WTC11 (cell line): ENCODE results near the gene PMFBP1. TPM values are rescaled to one million over a fixed set of nuclear protein-coding genes. Genes with fewer than 3 reads are reported as not detected.

Experiments
- ATAC-seq: fragments of 200-7000 bp; cut with Tn5 transposase; 2 replicates; pipeline ENCODE4 v1.10.0; 2021; ENCODE audit warnings: mild to moderate bottlenecking, moderate library complexity
- CTCF ChIA-PET: fragments of 300-600 bp; sonication (Branson Sonifier 250); formaldehyde crosslinking; loops from one replicate; lab custom pipeline; 2021; ENCODE audit warnings: antibody characterized with exemption; lab: Charles Lee
- POLR2A ChIA-PET: fragments of 350-600 bp; sonication (Branson Sonifier 250); formaldehyde crosslinking; loops from one replicate; lab custom pipeline; 2021; ENCODE audit warnings: antibody characterized with exemption; lab: Charles Lee
- DNase-seq: peaks from one replicate; pipeline ENCODE4 v3.0.0; 2021; ENCODE audit warnings: low spot score
- H3K27ac Mint-ChIP-seq: 2 replicates; pipeline ENCODE4 v1.8.0; 2021; ENCODE audit warnings: mixed read lengths
- H3K27me3 Mint-ChIP-seq: 2 replicates; pipeline ENCODE4 v1.8.0; 2021; ENCODE audit warnings: low read depth, mild to moderate bottlenecking, moderate library complexity, mixed read lengths
- H3K36me3 Mint-ChIP-seq: 2 replicates; pipeline ENCODE4 v1.8.0; 2021; ENCODE audit warnings: mixed read lengths
- H3K4me1 Mint-ChIP-seq: 2 replicates; pipeline ENCODE4 v1.8.0; 2022; ENCODE audit warnings: mixed read lengths
- H3K4me3 Mint-ChIP-seq: 2 replicates; pipeline ENCODE4 v1.8.0; 2021; ENCODE audit warnings: mild to moderate bottlenecking, moderate library complexity, mixed read lengths
- H3K9me3 Mint-ChIP-seq: 2 replicates; pipeline ENCODE4 v1.8.0; 2021; ENCODE audit warnings: mixed read lengths
- FOXK1 ChIP-seq: sonication (generic); formaldehyde crosslinking; IDR thresholded peaks from 2 replicates; pipeline ENCODE4 v1.8.0; 2022; ENCODE audit warnings: mild to moderate bottlenecking, moderate library complexity, missing genetic modification reagents
- IRF2 ChIP-seq: sonication (generic); formaldehyde crosslinking; IDR thresholded peaks from 2 replicates; pipeline ENCODE4 v1.8.0; 2022; ENCODE audit warnings: low read depth, missing genetic modification reagents, borderline replicate concordance
- JAZF1 ChIP-seq: fragments of 250-450 bp; sonication (Bioruptor Pico); IDR thresholded peaks from 2 replicates; pipeline ENCODE4 v1.9.0; 2021; ENCODE audit warnings: moderate library complexity, mild to moderate bottlenecking, inconsistent platforms
- NFE2L1 ChIP-seq: sonication (generic); formaldehyde crosslinking; IDR thresholded peaks from 2 replicates; pipeline ENCODE4 v1.8.1; 2023; ENCODE audit warnings: missing genetic modification reagents
- NR1H2 ChIP-seq: sonication (generic); formaldehyde crosslinking; IDR thresholded peaks from 2 replicates; pipeline ENCODE4 v1.9.0; 2021; ENCODE audit warnings: mild to moderate bottlenecking, moderate library complexity, missing genetic modification reagents
- NR3C1 ChIP-seq: sonication (generic); formaldehyde crosslinking; conservative IDR thresholded peaks from 2 replicates; pipeline ENCODE4 v1.8.1; 2023; ENCODE audit warnings: low read depth, mild to moderate bottlenecking, missing genetic modification reagents
- PRRX2 ChIP-seq: fragments of 250-450 bp; sonication (Bioruptor Pico); IDR thresholded peaks from 2 replicates; pipeline ENCODE4 v1.8.0; 2021; ENCODE audit warnings: mild to moderate bottlenecking
- SMAD4 ChIP-seq: sonication (generic); formaldehyde crosslinking; IDR thresholded peaks from 2 replicates; pipeline ENCODE4 v1.8.0; 2022; ENCODE audit warnings: mild to moderate bottlenecking, missing genetic modification reagents
- SOX15 ChIP-seq: fragments of 250-450 bp; sonication (Bioruptor Pico); IDR thresholded peaks from 2 replicates; pipeline ENCODE4 v1.9.0; 2021; ENCODE audit warnings: mild to moderate bottlenecking
- ZNF232 ChIP-seq: sonication (generic); formaldehyde crosslinking; IDR thresholded peaks from 2 replicates; pipeline ENCODE4 v1.8.0; 2022; ENCODE audit warnings: mild to moderate bottlenecking, missing genetic modification reagents
- ZNF317 ChIP-seq: sonication (generic); formaldehyde crosslinking; IDR thresholded peaks from 2 replicates; pipeline ENCODE4 v1.8.1; 2023; ENCODE audit warnings: low read depth, mild to moderate bottlenecking, moderate library complexity, missing genetic modification reagents, borderline replicate concordance
- ZNF671 ChIP-seq: fragments of 250-450 bp; sonication (Bioruptor Pico); IDR thresholded peaks from 2 replicates; pipeline ENCODE4 v1.8.0; 2021; ENCODE audit warnings: mild to moderate bottlenecking
- total RNA-seq: library from RNA; stranded (reverse); gene quantifications from 3 replicates; pipeline ENCODE4 v1.2.3, GENCODE V29; 2021
- TF ChIP-seq, protein P1 (sequence below): sonication (generic); formaldehyde crosslinking; IDR thresholded peaks from 2 replicates; pipeline ENCODE4 v1.8.0; 2022; ENCODE audit warnings: mild to moderate bottlenecking, missing genetic modification reagents
- TF ChIP-seq, protein P2 (sequence below): fragments of 200-600 bp; IDR thresholded peaks from 2 replicates; pipeline ENCODE4 v1.8.0; 2022; ENCODE audit warnings: antibody characterized with exemption
- TF ChIP-seq, protein P3 (sequence below): sonication (generic); formaldehyde crosslinking; IDR thresholded peaks from 2 replicates; pipeline ENCODE4 v1.8.0; 2023; ENCODE audit warnings: missing genetic modification reagents
- TF ChIP-seq, protein P4 (sequence below): sonication (generic); formaldehyde crosslinking; IDR thresholded peaks from 2 replicates; pipeline ENCODE4 v1.8.0; 2022; ENCODE audit warnings: missing genetic modification reagents
- TF ChIP-seq, protein P5 (sequence below): sonication (generic); formaldehyde crosslinking; IDR thresholded peaks from 2 replicates; pipeline ENCODE4 v1.8.1; 2023; ENCODE audit warnings: mild to moderate bottlenecking, missing genetic modification reagents, moderate library complexity
- TF ChIP-seq, protein P6 (sequence below): sonication (generic); formaldehyde crosslinking; IDR thresholded peaks from 2 replicates; pipeline ENCODE4 v1.8.0; 2022; ENCODE audit warnings: mild to moderate bottlenecking, missing genetic modification reagents

Gene PMFBP1
- total RNA-seq, 1 experiment from 2014 or later: 1.9 TPM

DNA sequence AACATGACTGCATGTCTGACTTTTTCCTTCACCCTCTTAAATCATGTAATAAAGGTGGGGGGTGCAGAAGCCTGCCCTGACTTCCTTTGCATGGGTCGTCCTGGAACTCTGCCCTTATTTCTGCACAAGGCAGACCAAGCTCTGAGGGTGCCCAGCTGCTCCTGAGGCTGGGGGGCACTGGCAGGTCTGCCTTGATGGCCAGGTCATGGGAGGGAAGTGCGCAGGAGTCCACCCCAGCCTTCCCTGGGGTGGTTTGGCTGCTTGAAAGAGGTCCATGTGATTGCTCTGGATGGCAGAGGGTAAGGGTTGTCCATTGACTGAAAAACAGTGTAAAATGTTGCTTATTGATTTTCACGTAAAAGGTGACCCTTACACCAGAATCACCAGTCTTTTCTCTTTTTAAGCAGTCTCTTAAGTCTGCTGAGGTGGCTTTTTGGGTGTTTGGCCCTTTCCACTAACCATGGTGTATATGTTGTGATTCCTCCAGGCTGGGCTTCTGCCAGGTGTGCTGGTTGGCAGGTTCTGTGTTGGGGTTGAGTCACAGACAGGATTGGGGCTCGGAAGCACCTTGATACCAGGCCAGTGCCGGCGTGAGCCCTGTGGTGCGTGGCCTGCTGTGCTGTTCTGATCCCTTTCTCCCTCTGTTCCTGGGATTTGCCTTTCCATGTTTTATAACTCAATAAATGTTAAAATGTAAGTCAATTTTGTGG, 58.9 kb downstream of the PMFBP1 start:
- no peak overlapping the region for H3K27ac Mint-ChIP-seq
- TF ChIP-seq, protein P1, sequence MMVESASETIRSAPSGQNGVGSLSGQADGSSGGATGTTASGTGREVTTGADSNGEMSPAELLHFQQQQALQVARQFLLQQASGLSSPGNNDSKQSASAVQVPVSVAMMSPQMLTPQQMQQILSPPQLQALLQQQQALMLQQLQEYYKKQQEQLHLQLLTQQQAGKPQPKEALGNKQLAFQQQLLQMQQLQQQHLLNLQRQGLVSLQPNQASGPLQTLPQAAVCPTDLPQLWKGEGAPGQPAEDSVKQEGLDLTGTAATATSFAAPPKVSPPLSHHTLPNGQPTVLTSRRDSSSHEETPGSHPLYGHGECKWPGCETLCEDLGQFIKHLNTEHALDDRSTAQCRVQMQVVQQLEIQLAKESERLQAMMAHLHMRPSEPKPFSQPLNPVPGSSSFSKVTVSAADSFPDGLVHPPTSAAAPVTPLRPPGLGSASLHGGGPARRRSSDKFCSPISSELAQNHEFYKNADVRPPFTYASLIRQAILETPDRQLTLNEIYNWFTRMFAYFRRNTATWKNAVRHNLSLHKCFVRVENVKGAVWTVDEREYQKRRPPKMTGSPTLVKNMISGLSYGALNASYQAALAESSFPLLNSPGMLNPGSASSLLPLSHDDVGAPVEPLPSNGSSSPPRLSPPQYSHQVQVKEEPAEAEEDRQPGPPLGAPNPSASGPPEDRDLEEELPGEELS (CRISPR knock-in tag): no peak
- TF ChIP-seq, protein P2, sequence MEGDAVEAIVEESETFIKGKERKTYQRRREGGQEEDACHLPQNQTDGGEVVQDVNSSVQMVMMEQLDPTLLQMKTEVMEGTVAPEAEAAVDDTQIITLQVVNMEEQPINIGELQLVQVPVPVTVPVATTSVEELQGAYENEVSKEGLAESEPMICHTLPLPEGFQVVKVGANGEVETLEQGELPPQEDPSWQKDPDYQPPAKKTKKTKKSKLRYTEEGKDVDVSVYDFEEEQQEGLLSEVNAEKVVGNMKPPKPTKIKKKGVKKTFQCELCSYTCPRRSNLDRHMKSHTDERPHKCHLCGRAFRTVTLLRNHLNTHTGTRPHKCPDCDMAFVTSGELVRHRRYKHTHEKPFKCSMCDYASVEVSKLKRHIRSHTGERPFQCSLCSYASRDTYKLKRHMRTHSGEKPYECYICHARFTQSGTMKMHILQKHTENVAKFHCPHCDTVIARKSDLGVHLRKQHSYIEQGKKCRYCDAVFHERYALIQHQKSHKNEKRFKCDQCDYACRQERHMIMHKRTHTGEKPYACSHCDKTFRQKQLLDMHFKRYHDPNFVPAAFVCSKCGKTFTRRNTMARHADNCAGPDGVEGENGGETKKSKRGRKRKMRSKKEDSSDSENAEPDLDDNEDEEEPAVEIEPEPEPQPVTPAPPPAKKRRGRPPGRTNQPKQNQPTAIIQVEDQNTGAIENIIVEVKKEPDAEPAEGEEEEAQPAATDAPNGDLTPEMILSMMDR: no peak
- TF ChIP-seq SOX15 (CRISPR knock-in tag) (no peak), NR1H2 (CRISPR knock-in tag) (no peak), NFE2L1 (CRISPR knock-in tag) (no peak), JAZF1 (CRISPR knock-in tag) (no peak), NR3C1 (CRISPR knock-in tag) (no peak), FOXK1 (CRISPR knock-in tag) (no peak), SMAD4 (CRISPR knock-in tag) (no peak), ZNF232 (CRISPR knock-in tag) (no peak), ZNF671 (no peak), PRRX2 (CRISPR knock-in tag) (no peak), ZNF317 (no peak)
- TF ChIP-seq, protein P3, sequence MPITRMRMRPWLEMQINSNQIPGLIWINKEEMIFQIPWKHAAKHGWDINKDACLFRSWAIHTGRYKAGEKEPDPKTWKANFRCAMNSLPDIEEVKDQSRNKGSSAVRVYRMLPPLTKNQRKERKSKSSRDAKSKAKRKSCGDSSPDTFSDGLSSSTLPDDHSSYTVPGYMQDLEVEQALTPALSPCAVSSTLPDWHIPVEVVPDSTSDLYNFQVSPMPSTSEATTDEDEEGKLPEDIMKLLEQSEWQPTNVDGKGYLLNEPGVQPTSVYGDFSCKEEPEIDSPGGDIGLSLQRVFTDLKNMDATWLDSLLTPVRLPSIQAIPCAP (CRISPR knock-in tag): no peak
- TF ChIP-seq, protein P4, sequence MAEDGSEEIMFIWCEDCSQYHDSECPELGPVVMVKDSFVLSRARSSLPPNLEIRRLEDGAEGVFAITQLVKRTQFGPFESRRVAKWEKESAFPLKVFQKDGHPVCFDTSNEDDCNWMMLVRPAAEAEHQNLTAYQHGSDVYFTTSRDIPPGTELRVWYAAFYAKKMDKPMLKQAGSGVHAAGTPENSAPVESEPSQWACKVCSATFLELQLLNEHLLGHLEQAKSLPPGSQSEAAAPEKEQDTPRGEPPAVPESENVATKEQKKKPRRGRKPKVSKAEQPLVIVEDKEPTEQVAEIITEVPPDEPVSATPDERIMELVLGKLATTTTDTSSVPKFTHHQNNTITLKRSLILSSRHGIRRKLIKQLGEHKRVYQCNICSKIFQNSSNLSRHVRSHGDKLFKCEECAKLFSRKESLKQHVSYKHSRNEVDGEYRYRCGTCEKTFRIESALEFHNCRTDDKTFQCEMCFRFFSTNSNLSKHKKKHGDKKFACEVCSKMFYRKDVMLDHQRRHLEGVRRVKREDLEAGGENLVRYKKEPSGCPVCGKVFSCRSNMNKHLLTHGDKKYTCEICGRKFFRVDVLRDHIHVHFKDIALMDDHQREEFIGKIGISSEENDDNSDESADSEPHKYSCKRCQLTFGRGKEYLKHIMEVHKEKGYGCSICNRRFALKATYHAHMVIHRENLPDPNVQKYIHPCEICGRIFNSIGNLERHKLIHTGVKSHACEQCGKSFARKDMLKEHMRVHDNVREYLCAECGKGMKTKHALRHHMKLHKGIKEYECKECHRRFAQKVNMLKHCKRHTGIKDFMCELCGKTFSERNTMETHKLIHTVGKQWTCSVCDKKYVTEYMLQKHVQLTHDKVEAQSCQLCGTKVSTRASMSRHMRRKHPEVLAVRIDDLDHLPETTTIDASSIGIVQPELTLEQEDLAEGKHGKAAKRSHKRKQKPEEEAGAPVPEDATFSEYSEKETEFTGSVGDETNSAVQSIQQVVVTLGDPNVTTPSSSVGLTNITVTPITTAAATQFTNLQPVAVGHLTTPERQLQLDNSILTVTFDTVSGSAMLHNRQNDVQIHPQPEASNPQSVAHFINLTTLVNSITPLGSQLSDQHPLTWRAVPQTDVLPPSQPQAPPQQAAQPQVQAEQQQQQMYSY (CRISPR knock-in tag): no peak
- TF ChIP-seq, protein P5, sequence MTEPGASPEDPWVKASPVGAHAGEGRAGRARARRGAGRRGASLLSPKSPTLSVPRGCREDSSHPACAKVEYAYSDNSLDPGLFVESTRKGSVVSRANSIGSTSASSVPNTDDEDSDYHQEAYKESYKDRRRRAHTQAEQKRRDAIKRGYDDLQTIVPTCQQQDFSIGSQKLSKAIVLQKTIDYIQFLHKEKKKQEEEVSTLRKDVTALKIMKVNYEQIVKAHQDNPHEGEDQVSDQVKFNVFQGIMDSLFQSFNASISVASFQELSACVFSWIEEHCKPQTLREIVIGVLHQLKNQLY (CRISPR knock-in tag): no peak
- TF ChIP-seq, protein P6, sequence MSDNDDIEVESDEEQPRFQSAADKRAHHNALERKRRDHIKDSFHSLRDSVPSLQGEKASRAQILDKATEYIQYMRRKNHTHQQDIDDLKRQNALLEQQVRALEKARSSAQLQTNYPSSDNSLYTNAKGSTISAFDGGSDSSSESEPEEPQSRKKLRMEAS (CRISPR knock-in tag): no peak
- no peak for ATAC-seq
- no peak for DNase-seq
- POLR2A ChIA-PET: no interaction called here
- no peaks in the 10 kb centered on the region for H3K4me1 Mint-ChIP-seq
- peaks cover 39% of the 10 kb centered on the region for H3K36me3 Mint-ChIP-seq
- CTCF ChIA-PET: no interaction called here
- no peaks in the 10 kb centered on the region for H3K27me3 Mint-ChIP-seq
- no peaks in the 10 kb centered on the region for H3K9me3 Mint-ChIP-seq
- H3K4me3 Mint-ChIP-seq: no peak overlapping the region

DNA sequence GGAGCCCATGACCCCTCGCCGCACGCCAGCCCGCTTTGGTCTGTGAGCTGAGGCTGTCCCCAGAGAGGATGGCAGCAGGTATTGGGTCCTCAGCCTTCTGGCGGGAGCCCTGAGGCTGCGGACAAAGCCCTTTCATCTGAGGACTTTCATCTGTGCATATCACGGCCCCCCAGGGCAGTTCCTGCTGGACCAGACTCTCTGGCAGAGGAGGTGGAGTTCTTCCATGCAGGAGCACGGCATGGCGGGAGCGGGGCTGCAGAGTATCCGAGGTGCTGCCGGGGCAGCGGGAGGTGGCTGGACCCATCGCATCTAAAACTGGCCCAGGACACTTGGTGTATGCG, 59.5 kb downstream of the PMFBP1 start:
- ATAC-seq (no peak), DNase-seq (no peak)
- H3K27me3 Mint-ChIP-seq: no peaks in the 10 kb centered on the region
- peaks cover 45% of the 10 kb centered on the region for H3K36me3 Mint-ChIP-seq
- H3K4me1 Mint-ChIP-seq: no peaks in the 10 kb centered on the region
- H3K27ac Mint-ChIP-seq: no peak overlapping the region
- ChIA-PET CTCF (interaction anchor here (1.4 kb wide), 1 partner anchor 13 kb away, joined by 3 read pairs; no protein-coding TSS in a partner anchor), POLR2A (no interaction called here)
- H3K9me3 Mint-ChIP-seq: no peaks in the 10 kb centered on the region
- H3K4me3 Mint-ChIP-seq: no peak overlapping the region
- no peak for TF ChIP-seq IRF2
